SK-N-SH (cell line): ENCODE measurements around the gene RBM28. TPM values are rescaled to one million over a fixed set of nuclear protein-coding genes. Genes with fewer than 3 reads are reported as not detected.
A peak's percentile ranks its signal among the peaks of the same experiment; 100 is the strongest.

Source experiments
- CTCF ChIA-PET: fragments of 300-600, 350-600 bp; formaldehyde crosslinking; extraction: SDS; loops from one replicate; lab custom pipeline; 2021; lab: Yijun Ruan, JAX
- POLR2A ChIA-PET: fragments of 350-600 bp; sonication (Branson Sonifier 250); formaldehyde crosslinking; extraction: SDS; loops from one replicate; lab custom pipeline; 2020; ENCODE audit warnings: antibody characterized with exemption, inconsistent platforms; lab: Yijun Ruan, JAX
- DNase-seq: peaks from one replicate; pipeline ENCODE4 v3.0.0; 2012
- H2AFZ ChIP-seq: fragments of 200-600 bp; sonication (generic); 2 replicates; pipeline ENCODE4 v1.8.1; 2016; ENCODE audit warnings: antibody characterized with exemption, mild to moderate bottlenecking, low read depth
- H3F3A ChIP-seq: fragments of 200-600 bp; sonication (generic); replicated peaks from 2 replicates; pipeline ENCODE3; 2016; ENCODE audit warnings: antibody characterized with exemption, mild to moderate bottlenecking; ENCODE audit not compliant: insufficient read depth
- H3K27ac ChIP-seq, 2 experiments: fragments of 200-500 bp in 1 of 2; fragments of 200-600 bp in 1 of 2; sonication (Bioruptor generic) in 1 of 2; sonication (generic), shearing (Covaris generic) in 1 of 2; 2 replicates each; pipeline versions ENCODE4 v1.5.1 to v1.6.1; 2014 to 2016; ENCODE audit warnings: low read depth in 2 of 2, inconsistent platforms in 1 of 2, low read length in 1 of 2, mild to moderate bottlenecking in 1 of 2, mixed read lengths in 1 of 2
- H3K27me3 ChIP-seq: fragments of 200-600 bp; sonication (generic), shearing (Covaris generic); 2 replicates; pipeline ENCODE4 v1.6.1; 2016; ENCODE audit warnings: mixed run types; ENCODE audit not compliant: insufficient read depth
- H3K36me3 ChIP-seq, 2 experiments: fragments of 200-500 bp in 1 of 2; fragments of 200-600 bp in 1 of 2; sonication (Bioruptor generic) in 1 of 2; sonication (generic) in 1 of 2; replicated peaks in 1 of 2; 2 replicates each; pipeline versions ENCODE3 to v1.5.1; 2014 to 2016; ENCODE audit warnings: low read length in 1 of 2, mild to moderate bottlenecking in 1 of 2; ENCODE audit not compliant: insufficient read depth in 2 of 2, control insufficient read depth in 1 of 2
- H3K4me1 ChIP-seq, 2 experiments: fragments of 200-500 bp in 1 of 2; fragments of 200-600 bp in 1 of 2; sonication (Bioruptor generic) in 1 of 2; sonication (generic), shearing (Covaris generic) in 1 of 2; 2 replicates each; pipeline versions ENCODE4 v1.5.1 to v1.6.1; 2014 to 2016; ENCODE audit warnings: low read depth in 1 of 2, low read length in 1 of 2, mixed run types in 1 of 2; ENCODE audit not compliant: insufficient read depth in 2 of 2, control insufficient read depth in 1 of 2
- H3K4me2 ChIP-seq: fragments of 200-600 bp; sonication (generic), shearing (Covaris generic); 2 replicates; pipeline ENCODE4 v1.6.1; 2017; ENCODE audit warnings: mixed run types
- H3K4me3 ChIP-seq, 2 experiments: fragments of 200-500 bp in 1 of 2; fragments of 200-600 bp in 1 of 2; sonication (Bioruptor generic) in 1 of 2; sonication (generic), shearing (Covaris generic) in 1 of 2; 2 replicates each; pipeline versions ENCODE4 v1.5.1 to v1.8.1; 2014 to 2016; ENCODE audit warnings: low read depth in 2 of 2, inconsistent platforms in 1 of 2, low read length in 1 of 2, mild to moderate bottlenecking in 1 of 2, mixed read lengths in 1 of 2, moderate library complexity in 1 of 2
- H3K79me2 ChIP-seq: fragments of 200-600 bp; sonication (generic); 2 replicates; pipeline ENCODE4 v1.8.1; 2017; ENCODE audit warnings: mild to moderate bottlenecking; ENCODE audit not compliant: insufficient read depth
- H3K9ac ChIP-seq: fragments of 200-600 bp; sonication (generic); 2 replicates; pipeline ENCODE4 v1.6.1; 2017; ENCODE audit warnings: mixed run types
- H3K9me2 ChIP-seq: fragments of 200-600 bp; sonication (generic); 2 replicates; pipeline ENCODE4 v1.6.1; 2017; ENCODE audit warnings: mixed run types
- H3K9me3 ChIP-seq: fragments of 200-600 bp; sonication (generic); 2 replicates; pipeline ENCODE4 v1.6.1; 2017; ENCODE audit warnings: mixed run types, mild to moderate bottlenecking, moderate library complexity
- H4K20me1 ChIP-seq: fragments of 200-600 bp; sonication (generic); 2 replicates; pipeline ENCODE4 v1.6.1; 2017; ENCODE audit warnings: mild to moderate bottlenecking, mixed run types; ENCODE audit not compliant: insufficient read depth
- CHD2 ChIP-seq: fragments of 150-350 bp; IDR thresholded peaks from 2 replicates; pipeline ENCODE4 v1.6.1; 2018; ENCODE audit warnings: low read length; ENCODE audit not compliant: partially characterized antibody
- ELF1 ChIP-seq: IDR thresholded peaks from 2 replicates; pipeline ENCODE4 v1.4.0; 2012
- GATA2 ChIP-seq: sonication (generic); formaldehyde crosslinking; IDR thresholded peaks from 2 replicates; pipeline ENCODE4 v1.5.0; 2020; ENCODE audit warnings: mild to moderate bottlenecking, missing genetic modification reagents
- MEF2A ChIP-seq: IDR thresholded peaks from 2 replicates; pipeline ENCODE4 v1.4.0; 2012; ENCODE audit warnings: low read depth, borderline replicate concordance
- MXI1 ChIP-seq: IDR thresholded peaks from 2 replicates; pipeline ENCODE4 v1.6.1; 2012; ENCODE audit warnings: mild to moderate bottlenecking, low read depth, low read length, improper control_type of control experiment
- NFIC ChIP-seq: IDR thresholded peaks from 2 replicates; pipeline ENCODE4 v1.4.0; 2012; ENCODE audit warnings: borderline replicate concordance
- POLR2AphosphoS5 ChIP-seq: IDR thresholded peaks from 2 replicates; pipeline ENCODE4 v1.6.1; 2012; ENCODE audit warnings: low read depth, low read length
- RCOR1 ChIP-seq: fragments of 150-350 bp; IDR thresholded peaks from 2 replicates; pipeline ENCODE4 v1.6.1; 2017; ENCODE audit warnings: antibody characterized with exemption, low read length
- RFX5 ChIP-seq: IDR thresholded peaks from 2 replicates; pipeline ENCODE4 v1.6.1; 2012; ENCODE audit warnings: mild to moderate bottlenecking, improper control_type of control experiment, low read length
- SIN3A ChIP-seq: IDR thresholded peaks from 2 replicates; pipeline ENCODE4 v1.6.1; 2012; ENCODE audit warnings: low read depth, mild to moderate bottlenecking, low read length, moderate library complexity, borderline replicate concordance
- SMC3 ChIP-seq: IDR thresholded peaks from 2 replicates; pipeline ENCODE4 v1.6.1; 2012; ENCODE audit warnings: low read depth, low read length, improper control_type of control experiment
- YY1 ChIP-seq: IDR thresholded peaks from 2 replicates; pipeline ENCODE4 v1.4.0; 2012; ENCODE audit warnings: low read depth, mild to moderate bottlenecking
- WGBS: methylation state at CpG from one replicate; pipeline ENCODE4 v1.1.6; 2017; ENCODE audit warnings: low lambda C conversion rate; 5-methylcytosine and 5-hydroxymethylcytosine counted together
- polyA plus RNA-seq, 3 experiments: library from polyadenylated mRNA; depleted of rRNA; stranded (reverse); fragments of >200 nt; gene quantifications; 2 replicates each; pipeline ENCODE4 v1.2.3, GENCODE V29; 2012
- TF ChIP-seq, protein P1 (sequence below): IDR thresholded peaks from 2 replicates; pipeline ENCODE4; 2012

The RBM28 gene
- polyA plus RNA-seq, 1 of the 3 experiments (the other 2 are of a cell fraction) = 29.1 TPM

DNA sequence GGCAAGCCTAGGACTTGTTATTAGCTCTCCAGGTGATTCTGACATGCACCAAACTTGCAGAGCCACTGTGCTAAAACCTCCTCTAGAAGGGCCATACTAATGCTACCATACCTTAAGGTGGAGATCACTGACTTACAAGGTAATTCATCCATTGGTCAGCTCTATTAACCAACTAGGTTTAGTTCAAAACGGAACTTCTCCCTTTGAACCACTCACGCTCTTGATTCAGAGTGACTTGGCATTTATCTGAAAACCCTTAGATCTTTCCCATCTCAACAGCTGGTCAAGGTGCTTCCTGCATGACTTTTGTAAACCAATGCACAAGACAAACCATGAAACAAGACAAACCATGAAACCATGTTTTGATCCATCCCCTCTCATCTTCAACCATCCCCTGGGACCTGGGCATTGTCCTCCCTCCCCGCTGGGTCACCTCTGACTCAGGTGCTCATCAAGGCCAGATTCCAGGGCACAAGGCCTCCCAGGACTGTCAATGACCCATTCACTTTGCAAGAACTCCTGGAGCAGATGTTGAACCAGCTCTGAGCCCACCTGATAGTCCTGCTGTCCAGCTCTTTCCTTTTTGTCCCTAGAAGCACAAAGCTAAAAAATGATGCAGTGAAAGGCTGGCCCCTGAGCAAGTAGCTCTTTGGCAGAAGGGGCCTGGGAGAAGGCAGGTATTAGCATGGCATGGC is 47.3 kb upstream of the RBM28 start:
- Histone ChIP-seq H3K36me3 (peaks cover 7 to 37% of the 10 kb centered on the region in 2 experiments), H3K27me3 (no peaks in the 10 kb centered on the region), H2AFZ (no peak overlapping the region), H3F3A (peaks cover 8% of the 10 kb centered on the region), H3K4me1 (peaks cover 0 to 31% of the 10 kb centered on the region in 2 experiments; a peak in 1 of 4 replicates), H3K27ac (no peak overlapping the region), H4K20me1 (no peaks in the 10 kb centered on the region), H3K9ac (no peak overlapping the region), H3K9me2 (no peaks in the 10 kb centered on the region), H3K4me2 (no peak overlapping the region), H3K4me3 (no peak overlapping the region), H3K9me3 (no peaks in the 10 kb centered on the region), H3K79me2 (no peaks in the 10 kb centered on the region)
- DNase-seq = peak; percentile 20
- ChIA-PET CTCF (interaction anchor here (1.3 to 50.3 kb wide), 5 partner anchors 12 to 70 kb away, joined by 7 to 1901 read pairs (median 493); partner anchors contain the start of genes IMPDH1, PRRT4 and RBM28), POLR2A (interaction anchor here (0.9 to 6.6 kb wide), 3 partner anchors 9 to 42 kb away, joined by 4 to 107 read pairs (median 5); no protein-coding TSS in a partner anchor)
- TF ChIP-seq MEF2A (no peak), POLR2AphosphoS5 (peak; percentile 25; the same call in 1 of the 2 replicates)
- 92% methylated on average over 3 of the region's 3 CpGs for WGBS

DNA sequence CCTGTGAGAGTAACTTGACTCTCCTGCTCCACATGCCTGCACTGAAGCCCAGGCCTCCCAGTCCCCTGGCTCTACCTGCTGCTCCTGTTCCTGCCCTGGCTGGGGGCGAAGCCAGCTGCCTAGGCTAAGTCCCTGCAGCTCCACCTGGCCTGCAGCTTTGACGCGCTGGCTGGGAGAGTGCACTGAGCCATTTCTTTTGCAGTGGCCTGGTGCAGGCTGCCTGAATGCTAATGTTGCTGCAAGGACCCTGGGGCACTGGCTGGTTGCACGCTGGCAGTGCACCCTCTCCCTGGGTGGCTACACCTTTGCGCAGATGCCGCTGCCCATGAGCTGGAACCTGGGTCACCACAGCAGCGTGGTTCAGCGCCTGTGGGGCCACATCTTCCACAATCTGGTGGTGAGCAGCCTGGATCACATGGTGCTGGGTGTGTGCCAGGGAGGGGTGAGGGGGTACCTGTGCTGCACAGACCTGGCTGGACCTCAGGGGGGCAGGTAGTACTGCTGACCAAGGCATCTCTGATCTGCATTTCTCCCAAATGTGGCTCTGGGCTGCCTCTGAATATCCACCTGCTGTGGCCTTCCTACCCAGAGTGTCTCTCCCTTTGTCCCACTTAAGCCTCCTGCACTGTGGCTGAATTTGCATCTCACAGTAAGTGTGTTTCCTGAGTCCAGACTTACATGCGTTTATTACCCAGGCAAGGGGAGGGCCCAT is 46.1 kb upstream of the RBM28 start:
- POLR2A ChIA-PET = interaction anchor here (1.1 to 6.6 kb wide), 3 partner anchors 33 to 45 kb away, joined by 6 to 107 read pairs (median 8); partner anchors contain the start of gene RBM28
- no peak overlapping the region for H3K4me3 ChIP-seq
- 88% methylated on average over 9 of the region's 9 CpGs for WGBS
- peaks cover 8% of the 10 kb centered on the region for H3F3A ChIP-seq
- CTCF ChIA-PET = interaction anchor here (0.8 to 50.3 kb wide), 9 partner anchors 10 to 370 kb away, joined by 3 to 1901 read pairs (median 20); partner anchors contain the start of genes HILPDA, IMPDH1, PRRT4 and RBM28
- H3K9me2 ChIP-seq = no peaks in the 10 kb centered on the region
- no peaks in the 10 kb centered on the region for H3K79me2 ChIP-seq
- no peaks in the 10 kb centered on the region for H3K9me3 ChIP-seq
- H3K36me3 ChIP-seq = peaks cover 5 to 25% of the 10 kb centered on the region in 2 experiments
- no peak overlapping the region for H3K27ac ChIP-seq
- H3K4me2 ChIP-seq = no peak overlapping the region
- no peak for TF ChIP-seq RFX5
- TF ChIP-seq ELF1 = no peak
- TF ChIP-seq, protein P1, sequence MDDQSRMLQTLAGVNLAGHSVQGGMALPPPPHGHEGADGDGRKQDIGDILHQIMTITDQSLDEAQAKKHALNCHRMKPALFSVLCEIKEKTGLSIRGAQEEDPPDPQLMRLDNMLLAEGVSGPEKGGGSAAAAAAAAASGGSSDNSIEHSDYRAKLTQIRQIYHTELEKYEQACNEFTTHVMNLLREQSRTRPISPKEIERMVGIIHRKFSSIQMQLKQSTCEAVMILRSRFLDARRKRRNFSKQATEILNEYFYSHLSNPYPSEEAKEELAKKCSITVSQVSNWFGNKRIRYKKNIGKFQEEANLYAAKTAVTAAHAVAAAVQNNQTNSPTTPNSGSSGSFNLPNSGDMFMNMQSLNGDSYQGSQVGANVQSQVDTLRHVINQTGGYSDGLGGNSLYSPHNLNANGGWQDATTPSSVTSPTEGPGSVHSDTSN = no peak
- TF ChIP-seq SIN3A = no peak
- no peak for TF ChIP-seq CHD2
- TF ChIP-seq GATA2 (CRISPR knock-in tag) = no peak
- TF ChIP-seq YY1 = no peak
- TF ChIP-seq SMC3 = no peak
- no peak for TF ChIP-seq NFIC
- TF ChIP-seq MXI1 = no peak
- TF ChIP-seq RCOR1 = no peak
- H4K20me1 ChIP-seq = no peaks in the 10 kb centered on the region
- no peak overlapping the region for H3K9ac ChIP-seq
- H2AFZ ChIP-seq = no peak overlapping the region
- no peak for DNase-seq
- H3K27me3 ChIP-seq = no peaks in the 10 kb centered on the region
- peaks cover 0 to 31% of the 10 kb centered on the region in 2 experiments; a peak in 1 of 4 replicates for H3K4me1 ChIP-seq
